HG02885 (cell line): ENCODE results near the gene POLR3E.

Experiments
- ATAC-seq: cut with Tn5 transposase; IDR thresholded peaks from one replicate; pipeline ENCODE4 v1.9.1; 2021; ENCODE audit warnings: mild to moderate bottlenecking; ENCODE audit not compliant: unreplicated experiment, poor library complexity

POLR3E gene

DNA sequence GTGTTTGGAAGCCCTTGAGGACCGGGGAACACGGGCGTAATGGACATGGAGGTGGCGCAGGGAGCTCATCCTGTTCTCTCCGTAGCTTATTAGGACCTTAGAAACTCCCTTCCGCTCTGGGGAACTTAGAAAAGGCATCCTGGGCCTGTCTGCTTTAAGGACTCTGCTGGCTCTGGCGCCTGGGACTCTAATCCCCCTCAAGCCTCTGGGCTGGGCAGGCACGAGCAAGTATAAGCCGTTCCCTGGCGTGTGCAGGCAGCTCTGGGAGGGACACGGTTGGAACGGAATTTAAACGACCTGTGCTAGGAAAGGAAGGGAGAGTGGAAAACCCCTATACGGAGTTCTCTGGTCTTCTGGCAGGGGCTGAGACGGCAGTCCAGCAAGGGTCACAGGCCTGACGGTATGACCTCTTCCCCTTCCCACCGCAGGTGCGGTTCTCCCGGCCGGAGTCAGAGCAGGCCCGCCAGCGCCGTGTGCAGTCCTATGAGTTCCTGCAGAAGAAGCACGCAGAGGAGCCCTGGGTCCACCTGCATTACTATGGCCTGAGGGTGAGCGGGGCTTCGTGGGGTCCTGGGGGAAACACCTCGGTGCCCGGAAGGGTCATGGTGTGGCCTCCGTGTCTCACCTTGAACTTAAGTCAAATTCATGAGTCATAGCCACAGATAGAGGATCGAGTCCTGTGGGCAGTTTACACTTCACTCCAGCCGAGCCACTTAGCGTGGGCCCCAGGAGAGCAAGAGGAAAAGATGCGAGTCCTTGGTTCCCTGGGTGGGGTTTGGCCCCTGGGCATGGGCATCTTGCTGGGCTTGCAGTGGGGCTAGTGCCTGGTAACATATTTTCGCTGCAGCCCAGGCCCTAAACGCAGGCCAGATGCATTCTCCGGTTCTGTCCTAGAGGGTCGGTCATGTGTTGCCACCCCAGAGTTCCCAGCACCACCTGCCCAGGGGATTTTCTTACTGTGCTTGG is 17.7 kb downstream of the POLR3E start:
- no peak for ATAC-seq

DNA sequence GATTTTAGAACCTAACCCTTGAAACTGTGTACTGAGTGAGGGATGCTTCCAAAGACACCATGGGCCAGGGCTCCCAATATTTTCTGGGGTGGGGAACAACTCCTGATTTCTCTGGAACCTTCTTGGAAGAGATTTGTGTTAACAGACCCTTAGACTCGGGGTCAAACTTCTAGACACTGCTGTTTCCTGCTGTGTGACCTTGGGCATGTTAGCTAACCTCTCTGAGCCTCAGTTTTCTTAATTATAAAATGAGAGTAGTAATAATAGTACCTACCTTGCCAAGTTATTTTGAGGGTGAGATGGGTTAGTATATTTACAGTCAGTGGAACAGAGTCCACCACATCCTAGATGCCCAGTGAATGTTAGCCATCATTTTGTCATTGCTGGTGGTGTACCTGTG is 18.8 kb downstream of the POLR3E start:
- ATAC-seq: no peak

DNA sequence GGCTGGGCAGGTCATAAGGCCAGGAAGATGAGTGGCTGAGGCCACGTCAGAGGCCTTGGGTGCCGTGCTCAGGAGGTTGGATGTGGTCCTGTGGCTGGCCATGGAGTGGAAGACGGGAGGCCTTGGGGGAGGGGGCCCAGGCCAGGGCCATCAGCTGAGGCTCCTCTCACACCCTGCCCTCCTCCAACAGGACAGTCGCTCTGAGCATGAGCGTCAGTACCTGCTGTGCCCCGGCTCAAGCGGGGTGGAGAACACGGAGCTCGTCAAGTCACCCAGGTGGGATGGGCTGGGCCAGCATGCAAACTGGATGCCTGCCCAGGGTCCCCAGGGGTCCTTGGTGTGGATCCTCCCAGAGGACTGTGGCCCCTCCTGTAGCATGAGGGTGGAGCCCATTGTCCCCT is 19.2 kb downstream of the POLR3E start:
- no peak for ATAC-seq

DNA sequence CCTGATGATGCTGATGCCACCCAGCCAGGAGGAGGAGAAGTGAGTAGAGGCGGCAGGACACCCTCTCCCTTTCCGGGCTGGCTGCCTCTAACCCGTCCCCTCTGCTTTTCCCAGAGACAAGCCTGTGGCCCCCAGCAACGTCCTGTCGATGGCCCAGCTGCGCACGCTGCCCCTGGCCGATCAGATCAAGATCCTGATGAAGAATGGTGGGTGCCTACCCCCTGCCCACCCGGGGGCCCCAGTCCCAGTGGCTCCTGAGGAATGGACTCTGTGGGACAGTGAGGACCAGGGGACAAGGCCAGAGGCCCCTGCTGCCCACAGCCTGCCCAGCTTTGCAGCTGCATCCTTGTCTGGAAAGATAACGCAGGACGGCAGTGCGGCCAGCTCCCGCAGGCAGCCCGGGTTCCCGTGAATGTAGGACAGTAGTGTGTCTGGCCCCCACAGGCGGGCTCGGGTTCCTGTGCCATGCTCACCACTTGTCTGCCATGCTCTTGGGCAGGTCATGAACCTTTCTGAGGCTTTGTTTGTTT is 19.9 kb downstream of the POLR3E start:
- no peak for ATAC-seq

DNA sequence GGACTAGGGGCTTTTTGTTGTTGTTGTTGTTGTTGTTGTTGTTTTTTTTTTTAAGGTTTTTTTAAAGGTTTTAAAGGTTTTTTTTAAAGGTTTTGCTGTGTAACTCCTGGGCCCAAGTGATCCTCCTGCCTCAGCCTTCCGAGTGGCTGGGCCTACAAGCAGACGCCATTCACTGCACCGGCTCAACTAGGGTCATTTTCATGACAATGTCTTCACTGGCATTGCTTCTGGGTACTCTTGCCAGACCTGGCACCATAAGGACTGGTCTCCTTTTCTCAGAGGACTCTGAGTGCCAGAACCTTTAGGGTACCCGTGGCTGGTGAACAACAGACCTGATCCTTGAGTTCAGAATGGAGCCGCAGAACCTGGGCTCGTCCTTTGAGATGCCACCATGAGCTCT is 20.4 kb downstream of the POLR3E start:
- ATAC-seq: no peak

DNA sequence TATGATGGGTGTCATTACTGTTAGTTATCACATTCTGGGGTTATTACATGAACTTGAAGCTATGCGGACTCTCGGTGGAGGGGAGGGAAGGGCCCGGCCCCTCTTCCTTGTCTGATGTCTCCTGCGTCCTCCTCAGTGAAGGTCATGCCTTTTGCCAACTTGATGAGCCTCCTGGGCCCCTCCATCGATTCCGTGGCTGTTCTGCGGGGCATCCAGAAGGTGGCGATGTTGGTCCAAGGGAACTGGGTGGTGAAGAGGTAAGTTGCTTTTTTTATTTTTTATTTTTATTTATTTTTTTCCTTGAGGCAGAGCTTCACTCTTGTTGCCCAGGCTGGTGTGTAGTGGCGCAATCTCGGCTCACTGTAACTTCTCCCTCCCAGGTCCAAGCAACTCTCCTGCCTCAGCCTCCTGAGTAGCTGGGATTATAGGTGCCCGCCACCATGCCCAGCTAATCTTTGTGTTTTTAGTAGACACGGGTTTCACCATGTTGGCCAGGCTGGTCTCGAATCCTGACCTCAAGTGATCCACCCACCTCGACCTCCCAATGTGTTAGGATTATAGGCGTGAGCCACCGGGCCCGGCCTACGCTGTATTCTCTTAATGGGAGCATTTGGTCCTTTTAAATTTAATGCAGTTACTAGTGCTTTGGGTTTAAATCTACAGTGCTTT is 21.6 kb downstream of the POLR3E start:
- no peak for ATAC-seq

DNA sequence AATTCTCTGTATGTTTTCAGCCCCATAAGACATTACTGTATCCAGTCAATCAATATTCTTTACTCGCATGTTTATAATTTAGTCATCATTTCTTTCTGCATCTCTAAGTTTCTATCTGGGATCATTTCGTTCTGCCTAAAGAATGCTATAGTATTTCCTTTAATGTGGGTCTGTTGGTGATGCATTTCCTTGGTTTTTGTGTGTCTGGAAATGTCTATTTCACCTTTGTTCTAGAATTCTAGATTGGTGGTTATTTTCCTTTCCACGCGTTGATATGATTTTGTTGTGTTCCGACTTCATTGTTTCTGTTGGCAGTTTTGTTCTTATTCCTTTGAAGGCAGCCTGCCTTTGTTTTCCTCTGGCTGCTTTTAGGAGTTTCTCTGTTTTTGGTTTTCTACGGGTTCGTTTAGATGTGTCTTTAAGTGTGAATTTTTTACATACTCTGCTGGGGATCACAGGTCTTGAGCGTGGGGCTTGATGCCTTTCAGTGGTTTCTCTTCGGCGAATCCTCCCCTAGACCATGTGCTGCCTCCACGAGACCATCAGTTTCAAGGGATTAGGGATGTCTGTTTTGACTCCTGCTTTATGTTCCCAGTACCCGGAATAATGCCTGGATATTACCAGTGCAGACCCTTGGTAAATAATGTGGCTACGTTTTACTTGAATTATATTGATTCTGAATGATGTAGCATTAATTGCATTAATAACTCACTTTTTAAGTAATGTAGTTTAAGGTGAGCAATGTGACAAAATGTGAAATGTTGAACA is 23.5 kb downstream of the POLR3E start:
- no peak for ATAC-seq

DNA sequence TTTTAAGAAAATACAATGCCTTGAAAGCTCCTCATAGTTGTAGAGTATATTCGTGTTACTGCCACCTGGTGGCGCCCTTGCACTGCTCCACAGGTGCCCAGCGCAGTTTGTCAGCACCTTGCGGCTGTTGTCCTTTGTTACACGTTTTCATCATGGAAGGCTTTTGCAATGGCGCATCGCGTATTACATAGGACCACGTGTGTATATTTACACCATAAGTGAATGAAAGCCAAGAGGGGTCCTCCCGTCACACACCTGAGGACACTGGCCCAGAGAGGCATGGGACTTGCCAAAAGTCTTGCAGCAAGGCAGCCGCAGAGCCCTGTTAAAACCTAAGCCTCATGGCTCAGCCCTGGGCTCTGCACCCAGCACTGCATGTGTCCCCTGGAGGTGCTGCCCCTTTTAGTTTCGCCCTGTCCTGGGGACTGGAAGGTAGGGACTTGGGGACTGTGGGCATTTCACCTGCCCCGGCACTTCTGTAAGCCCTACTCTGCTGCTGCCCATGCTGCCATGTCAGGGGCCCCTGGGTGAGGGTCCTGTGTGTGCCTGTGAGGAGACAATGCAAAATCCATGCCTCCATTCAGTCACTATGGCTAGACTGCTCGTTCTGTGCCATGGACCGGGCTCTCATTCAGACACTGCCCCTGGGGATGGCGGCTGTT is 24.3 kb downstream of the POLR3E start:
- ATAC-seq: no peak

DNA sequence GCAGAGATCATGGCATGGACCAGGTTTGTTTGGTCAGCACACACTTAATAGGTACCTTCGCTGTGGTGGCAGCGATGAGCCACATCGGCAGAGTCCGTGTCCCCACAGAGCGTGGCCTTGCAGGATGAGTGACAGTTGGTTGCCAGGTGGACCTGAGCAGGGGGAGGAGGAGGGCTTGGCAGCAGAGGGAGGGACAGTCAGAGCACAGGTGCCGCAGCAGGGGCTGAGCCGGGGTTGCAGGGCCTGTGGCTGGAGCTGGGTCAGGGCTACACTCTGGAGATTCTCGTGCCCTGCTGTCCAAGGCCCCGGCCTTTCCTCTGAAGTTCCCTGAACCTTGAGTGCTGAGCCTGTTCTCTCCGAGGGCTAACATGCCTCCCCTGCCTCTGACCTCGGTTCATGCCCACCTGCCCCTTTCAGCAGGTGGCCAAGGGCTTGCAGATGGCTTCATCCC is 24.8 kb downstream of the POLR3E start:
- ATAC-seq: no peak

DNA sequence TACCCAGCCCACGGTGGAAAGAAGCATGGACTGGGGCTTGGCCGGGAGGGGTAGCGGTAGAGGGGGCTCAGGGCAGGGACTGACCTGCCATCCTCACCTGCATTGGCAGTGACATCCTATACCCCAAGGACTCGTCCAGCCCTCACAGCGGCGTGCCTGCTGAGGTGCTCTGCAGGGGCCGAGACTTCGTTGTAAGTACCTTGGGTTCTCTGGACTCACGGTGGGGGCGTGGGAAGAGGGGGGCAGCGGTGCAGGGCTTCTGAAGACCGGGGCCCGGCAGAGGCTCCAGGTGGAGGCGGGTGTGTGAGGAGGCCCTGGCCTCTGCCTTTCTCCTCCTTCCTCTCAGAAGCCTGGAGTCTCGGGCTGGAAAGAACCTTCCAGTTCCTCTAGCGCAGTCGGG is 25.5 kb downstream of the POLR3E start:
- no peak for ATAC-seq

DNA sequence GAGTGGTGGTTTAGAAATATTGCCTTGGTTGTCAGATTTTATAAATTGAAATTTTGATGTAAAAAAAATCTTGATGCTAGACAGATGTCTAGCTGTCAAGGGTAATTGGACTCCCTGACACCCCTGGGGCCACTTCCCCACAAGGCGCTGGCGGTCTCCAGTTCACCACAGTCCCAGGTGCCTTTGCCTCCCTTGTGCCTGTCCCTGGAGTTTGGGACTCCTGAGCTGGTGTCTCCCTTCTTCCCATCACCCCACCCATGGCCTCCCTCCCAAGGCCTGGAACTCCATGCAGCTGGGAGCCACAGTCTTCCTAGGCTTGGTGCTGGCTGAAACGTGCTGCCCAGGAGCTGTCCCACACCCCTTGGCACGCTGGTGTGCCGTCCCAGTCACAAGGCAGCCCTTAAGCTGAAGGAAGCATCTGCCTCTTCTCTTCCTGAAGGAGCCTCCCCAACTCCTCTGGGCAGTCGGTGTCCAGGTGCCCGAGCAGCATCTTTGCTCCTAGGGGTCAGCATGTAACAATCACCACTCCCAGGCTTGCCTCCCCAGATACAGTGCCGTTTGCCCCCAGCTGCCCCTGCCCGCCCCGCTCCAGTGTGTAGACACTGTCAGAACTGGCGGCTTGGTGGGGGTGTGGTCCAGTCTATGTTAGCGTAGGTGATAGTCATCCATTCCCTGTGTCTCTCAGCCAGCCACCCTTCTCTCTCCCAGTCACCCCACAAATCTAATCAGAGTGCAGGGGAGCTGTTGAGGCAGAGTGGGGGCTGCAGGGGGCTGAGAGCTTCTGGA is 26.2 kb downstream of the POLR3E start:
- ATAC-seq: no peak

DNA sequence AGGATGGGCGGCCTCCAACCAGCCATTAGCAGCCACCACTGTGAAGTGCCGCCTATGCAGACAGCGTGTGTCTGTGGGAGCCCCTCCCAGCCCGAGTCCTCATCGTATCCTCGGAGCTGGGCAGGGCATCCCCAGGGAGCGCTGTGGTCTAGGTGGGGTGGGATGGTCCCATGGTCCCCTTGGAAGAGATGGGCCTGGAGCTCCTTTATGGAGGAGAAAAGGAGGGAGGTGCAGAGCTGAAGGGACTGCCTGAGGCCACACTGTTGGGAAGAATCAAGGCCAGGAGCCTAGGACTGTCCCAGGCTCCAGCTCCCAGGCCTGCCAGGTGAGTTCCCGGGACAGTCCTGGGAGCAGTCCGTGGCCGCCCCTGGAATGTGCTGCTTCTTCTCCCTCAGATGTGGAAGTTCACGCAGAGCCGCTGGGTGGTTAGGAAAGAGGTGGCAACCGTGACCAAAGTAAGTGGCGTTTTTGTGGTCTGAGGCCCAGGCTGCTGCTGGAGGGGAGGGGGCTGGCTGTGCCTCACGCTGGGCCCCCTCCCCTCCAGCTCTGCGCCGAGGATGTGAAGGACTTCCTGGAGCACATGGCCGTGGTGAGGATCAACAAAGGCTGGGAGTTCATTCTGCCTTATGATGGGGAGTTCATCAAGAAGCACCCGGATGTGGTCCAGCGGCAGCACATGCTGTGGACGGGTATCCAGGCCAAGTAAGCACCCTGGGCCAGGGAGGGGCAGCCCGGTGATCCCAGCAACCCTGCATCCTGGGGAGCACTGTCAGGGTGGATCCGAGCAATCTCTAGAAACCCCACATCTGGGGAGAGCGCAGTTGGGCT is 27.0 kb downstream of the POLR3E start:
- no peak for ATAC-seq

DNA sequence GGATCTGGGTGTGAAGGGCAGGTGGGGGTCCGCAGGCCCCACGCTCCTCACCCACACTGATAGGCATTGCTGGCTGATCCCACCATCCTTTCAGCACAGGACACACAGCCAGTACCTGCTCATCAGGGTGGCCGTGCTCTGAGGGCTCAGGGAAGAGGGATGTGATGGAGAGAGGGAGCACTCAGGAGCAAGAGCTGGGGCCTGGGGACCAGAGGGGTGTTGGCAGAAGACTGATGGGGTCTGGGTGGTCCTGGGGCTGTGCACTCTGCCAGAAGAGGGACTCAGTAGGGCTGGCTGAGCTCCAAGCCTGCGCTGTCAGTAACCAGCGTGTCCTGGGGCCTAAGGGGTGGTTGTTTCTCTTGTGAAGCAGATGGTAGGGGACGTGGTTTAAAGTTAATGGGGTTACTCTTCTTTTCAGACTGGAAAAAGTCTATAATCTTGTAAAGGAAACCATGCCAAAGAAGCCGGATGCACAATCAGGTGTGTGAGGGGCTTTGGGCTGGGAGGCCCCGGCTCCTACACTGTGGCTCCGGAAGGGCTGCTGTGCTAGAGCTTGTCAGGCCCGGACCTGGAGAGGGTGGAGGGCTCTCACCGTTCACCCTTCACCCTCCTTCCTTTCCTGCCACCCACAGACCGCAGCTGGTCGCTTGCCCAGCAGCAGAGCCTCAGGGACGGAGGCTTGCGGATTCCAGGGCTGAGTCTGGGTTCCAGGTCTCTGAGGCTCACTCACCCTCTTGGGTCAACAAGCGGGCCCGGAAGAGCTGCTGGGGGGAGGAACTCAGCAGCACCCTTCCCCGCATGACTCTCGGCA is 27.8 kb downstream of the POLR3E start:
- ATAC-seq: no peak

DNA sequence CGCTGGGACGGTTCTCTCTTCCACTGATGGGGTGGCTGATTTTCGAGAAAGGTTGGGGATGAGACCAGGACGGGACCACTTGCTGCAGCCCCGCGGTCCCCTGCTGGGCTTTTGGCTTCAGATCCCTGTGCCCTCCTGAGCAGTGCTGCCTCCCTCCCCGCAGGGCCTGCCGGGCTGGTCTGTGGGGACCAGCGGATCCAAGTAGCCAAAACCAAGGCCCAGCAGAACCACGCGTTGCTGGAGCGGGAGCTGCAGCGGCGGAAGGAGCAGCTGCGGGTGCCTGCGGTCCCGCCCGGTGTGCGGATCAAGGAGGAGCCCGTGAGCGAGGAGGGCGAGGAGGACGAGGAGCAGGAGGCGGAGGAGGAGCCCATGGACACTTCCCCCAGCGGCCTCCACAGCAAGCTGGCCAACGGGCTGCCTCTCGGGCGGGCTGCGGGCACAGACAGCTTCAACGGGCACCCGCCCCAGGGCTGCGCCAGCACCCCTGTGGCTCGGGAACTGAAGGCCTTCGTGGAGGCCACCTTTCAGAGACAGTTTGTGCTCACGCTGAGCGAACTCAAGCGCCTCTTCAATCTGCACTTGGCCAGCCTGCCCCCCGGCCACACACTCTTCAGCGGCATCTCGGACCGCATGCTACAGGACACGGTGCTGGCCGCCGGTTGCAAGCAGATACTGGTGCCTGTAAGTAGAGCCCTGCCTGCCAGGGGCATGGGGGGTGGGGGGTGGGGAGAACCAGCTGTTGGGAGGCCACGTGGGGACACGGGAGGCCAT is 28.6 kb downstream of the POLR3E start:
- no peak for ATAC-seq

DNA sequence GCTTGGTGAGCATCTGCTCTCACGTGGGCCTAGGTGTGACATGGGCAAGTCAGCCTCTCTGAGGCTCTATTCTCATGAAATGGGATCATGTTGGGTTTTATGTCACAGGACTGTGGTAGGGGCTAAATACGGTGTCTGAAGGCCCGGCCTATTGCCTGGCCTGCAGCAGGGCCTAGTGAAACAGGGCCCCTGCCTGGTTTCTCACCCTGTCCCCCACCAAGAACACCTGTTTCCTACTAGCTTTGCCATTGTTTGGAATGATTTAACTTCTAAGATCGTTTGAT is 29.1 kb downstream of the POLR3E start:
- ATAC-seq: no peak

DNA sequence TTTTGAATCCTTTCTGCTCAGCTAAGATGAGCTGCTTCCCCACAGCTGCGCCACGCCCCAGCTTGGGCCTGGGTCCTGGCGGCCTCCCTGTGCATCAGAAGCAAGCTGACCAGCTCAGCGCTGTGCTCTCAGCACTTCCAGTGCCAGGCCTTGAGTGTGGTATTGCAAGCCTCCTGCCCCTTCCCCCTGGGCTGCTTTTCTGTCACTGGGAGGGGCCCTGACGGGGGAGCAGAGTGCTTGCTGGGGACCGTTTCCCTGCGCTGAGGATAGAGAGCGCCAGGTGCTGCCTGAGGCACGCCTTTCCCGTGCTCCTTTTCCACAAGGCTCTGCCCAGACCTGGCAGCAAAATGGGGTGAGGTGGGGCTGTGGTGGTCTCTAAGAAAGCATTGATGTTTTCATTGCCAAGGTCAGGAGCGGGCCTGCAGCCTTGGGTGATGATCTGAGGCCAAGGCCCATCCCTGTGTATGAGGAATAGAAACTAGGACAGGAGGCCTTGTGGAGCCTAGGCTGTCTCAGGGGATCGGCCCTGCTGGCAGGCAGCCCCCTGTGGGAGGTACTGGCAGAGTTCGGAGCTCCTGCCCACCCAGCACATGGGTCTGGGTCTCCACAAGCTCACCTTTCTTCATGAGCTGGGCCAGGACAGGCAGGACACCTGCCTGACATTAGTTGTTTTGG is 29.7 kb downstream of the POLR3E start:
- ATAC-seq: no peak

DNA sequence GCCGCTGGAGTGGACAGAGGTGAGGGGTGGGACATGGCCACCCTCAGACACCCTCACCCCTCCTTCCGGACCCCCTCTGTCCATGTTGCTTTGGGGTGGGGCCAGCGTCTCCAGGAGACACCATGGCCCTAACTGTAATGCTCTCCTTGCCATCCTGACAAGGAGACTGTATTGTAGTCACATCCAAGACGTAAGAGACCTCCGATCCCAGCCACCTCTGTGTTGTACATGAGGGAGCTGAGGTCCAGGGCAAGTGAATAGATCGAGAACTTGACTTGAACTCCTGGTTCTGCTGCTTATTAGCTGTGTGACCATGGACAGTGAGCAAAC is 30.2 kb downstream of the POLR3E start:
- no peak for ATAC-seq
